Activated naive CD4-positive, alpha-beta T cell treated with anti-CD3 and anti-CD28 coated beads, Interleukin-2, amount 50 U/mL, for 24 hours (primary cell): ENCODE measurements around the gene CLEC6A.

Experiments
- H3K27ac Mint-ChIP-seq: one replicate; pipeline ENCODE4 v1.8.0; 2021; ENCODE audit warnings: mild to moderate bottlenecking, mixed read lengths
- H3K27me3 Mint-ChIP-seq: one replicate; pipeline ENCODE4 v1.8.0; 2021; ENCODE audit warnings: mixed read lengths
- H3K36me3 Mint-ChIP-seq: one replicate; pipeline ENCODE4 v1.8.0; 2021; ENCODE audit warnings: mixed read lengths
- H3K4me1 Mint-ChIP-seq: one replicate; pipeline ENCODE4 v1.8.0; 2021; ENCODE audit warnings: mixed read lengths
- H3K4me3 Mint-ChIP-seq: one replicate; pipeline ENCODE4 v1.8.0; 2021; ENCODE audit warnings: mild to moderate bottlenecking, mixed read lengths
- H3K9me3 Mint-ChIP-seq: one replicate; pipeline ENCODE4 v1.8.0; 2021; ENCODE audit warnings: mixed read lengths

The CLEC6A gene

DNA sequence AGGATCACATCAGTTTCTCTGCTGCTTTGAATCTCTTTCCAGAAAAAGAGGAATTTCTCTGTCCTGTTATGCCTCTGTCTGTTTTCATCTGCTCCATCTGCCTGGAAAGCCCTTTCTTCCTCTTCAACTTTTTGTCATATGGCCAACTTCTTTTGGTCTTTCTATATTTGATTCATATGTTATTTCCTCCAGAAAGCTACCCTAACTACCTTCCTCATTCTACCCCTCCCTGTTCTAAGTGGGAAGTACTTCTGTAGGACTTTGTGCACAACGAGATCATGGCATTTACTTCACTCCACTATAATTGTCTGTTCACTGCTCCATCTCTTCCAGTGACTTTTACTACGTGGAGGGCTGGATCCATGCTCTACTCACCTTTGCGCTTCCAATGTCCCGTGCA lies 63.4 kb downstream of the CLEC6A start:
- no peaks in the 10 kb centered on the region for H3K4me1 Mint-ChIP-seq
- peaks cover 25% of the 10 kb centered on the region for H3K27me3 Mint-ChIP-seq
- H3K27ac Mint-ChIP-seq: no peak overlapping the region
- no peak overlapping the region for H3K4me3 Mint-ChIP-seq
- no peaks in the 10 kb centered on the region for H3K36me3 Mint-ChIP-seq
- peaks cover 2% of the 10 kb centered on the region for H3K9me3 Mint-ChIP-seq

DNA sequence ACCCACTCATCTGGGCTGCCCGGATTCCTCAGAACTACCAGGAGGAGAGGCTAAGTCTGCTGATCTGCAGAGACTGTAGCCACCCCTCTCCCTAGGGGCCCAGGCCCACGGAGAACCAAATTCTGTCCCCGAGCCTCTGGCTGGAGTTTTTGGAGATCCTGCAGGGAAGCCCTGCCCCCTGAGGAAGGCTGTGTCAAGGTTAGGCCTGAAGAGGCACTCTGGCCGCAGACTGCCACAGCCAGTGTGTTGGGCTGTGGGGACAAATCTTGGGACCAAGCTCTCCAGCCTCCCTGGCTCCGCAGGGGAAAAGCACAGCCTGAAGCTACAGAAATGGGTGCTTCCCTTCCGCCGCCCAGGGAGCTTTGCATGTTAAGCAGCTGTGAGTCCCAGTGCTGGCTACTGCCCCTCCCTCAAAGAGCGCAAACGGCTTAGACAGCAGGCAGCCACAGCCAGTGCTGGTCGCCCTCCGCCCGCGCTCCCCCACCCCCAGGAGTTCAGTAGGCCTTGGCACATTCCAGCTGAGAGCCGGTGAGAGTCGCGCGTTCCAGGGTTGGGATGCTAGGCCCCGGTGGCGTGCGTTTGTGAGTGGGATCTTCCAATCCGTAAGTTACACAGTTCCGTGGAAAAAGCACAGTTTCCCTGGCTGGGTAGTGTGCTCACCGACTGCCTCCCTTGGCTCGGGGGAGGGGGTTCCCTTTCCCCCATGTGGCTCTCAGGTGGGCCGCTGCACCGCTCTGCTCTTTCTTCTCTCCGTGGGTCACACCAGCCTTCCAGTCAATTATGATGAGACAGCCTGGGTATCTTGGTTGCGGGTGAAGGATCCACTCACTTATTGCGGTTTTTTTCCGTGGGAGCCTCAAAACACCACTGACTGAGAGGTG lies 71.7 kb downstream of the CLEC6A start:
- Mint-ChIP-seq H3K4me3 (no peak overlapping the region), H3K36me3 (peaks cover 4% of the 10 kb centered on the region), H3K9me3 (peaks cover 10% of the 10 kb centered on the region)

More for the DNA sequence above, 71.7 kb downstream of the CLEC6A start:
- Mint-ChIP-seq H3K27ac (no peak overlapping the region), H3K4me1 (no peaks in the 10 kb centered on the region), H3K27me3 (peaks cover 16% of the 10 kb centered on the region)
